Measurements from ENCODE around the gene PSMD1. TPM values are rescaled to one million over a fixed set of nuclear protein-coding genes. Genes with fewer than 3 reads are reported as not detected.

Gene PSMD1
- polyA plus RNA-seq, 1 donor = 58.7 TPM

- no peak overlapping the region for H3K27ac ChIP-seq (ENCODE audit: low read length)
These were observed 56.8 kb downstream of the PSMD1 start for GRCh38 chr2:231113489-231113888.

GRCh38 chr2:231115651-231116050 lies 59.0 kb downstream of the PSMD1 start:
- Histone ChIP-seq H3K9me3 (ENCODE audit: control insufficient read depth, low read depth, low read length) (no peaks in the 10 kb centered on the region), H3K27me3 (ENCODE audit: control insufficient read depth, insufficient read depth, low read length) (no peaks in the 10 kb centered on the region), H3K27ac (ENCODE audit: low read length) (no peak overlapping the region), H3K36me3 (ENCODE audit: control insufficient read depth, insufficient read depth, low read length) (peaks cover 7% of the 10 kb centered on the region), H3K4me3 (ENCODE audit: low read length) (no peak overlapping the region), H3K4me1 (ENCODE audit: control insufficient read depth, insufficient read depth, low read length) (no peaks in the 10 kb centered on the region)
- WGBS (ENCODE audit: insufficient coverage, low lambda C conversion rate) = 100% methylated on average over 1 of the region's 2 CpGs
- no peak for DNase-seq

More at GRCh38 chr2:231113489-231113888, 56.8 kb downstream of the PSMD1 start:
- WGBS (ENCODE audit: insufficient coverage, low lambda C conversion rate) = 96% methylated on average over 3 of the region's 5 CpGs
- Histone ChIP-seq H3K4me1 (ENCODE audit: control insufficient read depth, insufficient read depth, low read length) (no peaks in the 10 kb centered on the region), H3K4me3 (ENCODE audit: low read length) (no peak overlapping the region), H3K27me3 (ENCODE audit: control insufficient read depth, insufficient read depth, low read length) (no peaks in the 10 kb centered on the region), H3K36me3 (ENCODE audit: control insufficient read depth, insufficient read depth, low read length) (peaks cover 20% of the 10 kb centered on the region), H3K9me3 (ENCODE audit: control insufficient read depth, low read depth, low read length) (no peaks in the 10 kb centered on the region)
- DNase-seq = no peak

GRCh38 chr2:231117148-231117547 lies 60.5 kb downstream of the PSMD1 start:
- peaks cover 7% of the 10 kb centered on the region for H3K36me3 ChIP-seq (ENCODE audit: control insufficient read depth, insufficient read depth, low read length)
- peaks cover 7% of the 10 kb centered on the region for H3K4me1 ChIP-seq (ENCODE audit: control insufficient read depth, insufficient read depth, low read length)
- WGBS (ENCODE audit: insufficient coverage, low lambda C conversion rate) = 75% methylated on average over 1 of the region's 1 CpG
- no peak overlapping the region for H3K4me3 ChIP-seq (ENCODE audit: low read length)
- no peaks in the 10 kb centered on the region for H3K27me3 ChIP-seq (ENCODE audit: control insufficient read depth, insufficient read depth, low read length)
- no peaks in the 10 kb centered on the region for H3K9me3 ChIP-seq (ENCODE audit: control insufficient read depth, low read depth, low read length)
- H3K27ac ChIP-seq (ENCODE audit: low read length) = no peak overlapping the region
- DNase-seq = no peak

- DNase-seq = no peak
- peaks cover 7% of the 10 kb centered on the region for H3K4me1 ChIP-seq (ENCODE audit: control insufficient read depth, insufficient read depth, low read length)
- H3K4me3 ChIP-seq (ENCODE audit: low read length) = no peak overlapping the region
- H3K9me3 ChIP-seq (ENCODE audit: control insufficient read depth, low read depth, low read length) = no peaks in the 10 kb centered on the region
- peaks cover 4% of the 10 kb centered on the region for H3K36me3 ChIP-seq (ENCODE audit: control insufficient read depth, insufficient read depth, low read length)
- 33% methylated on average over 3 of the region's 4 CpGs for WGBS (ENCODE audit: insufficient coverage, low lambda C conversion rate)
- H3K27me3 ChIP-seq (ENCODE audit: control insufficient read depth, insufficient read depth, low read length) = no peaks in the 10 kb centered on the region
- H3K27ac ChIP-seq (ENCODE audit: low read length) = no peak overlapping the region
These were observed 61.4 kb downstream of the PSMD1 start for GRCh38 chr2:231117922-231118613.

- H3K9me3 ChIP-seq (ENCODE audit: control insufficient read depth, low read depth, low read length) = no peaks in the 10 kb centered on the region
- no peak overlapping the region for H3K4me3 ChIP-seq (ENCODE audit: low read length)
- no peaks in the 10 kb centered on the region for H3K27me3 ChIP-seq (ENCODE audit: control insufficient read depth, insufficient read depth, low read length)
- DNase-seq = no peak
- peaks cover 11% of the 10 kb centered on the region for H3K4me1 ChIP-seq (ENCODE audit: control insufficient read depth, insufficient read depth, low read length)
- peaks cover 1% of the 10 kb centered on the region for H3K36me3 ChIP-seq (ENCODE audit: control insufficient read depth, insufficient read depth, low read length)
- 40% methylated on average over 1 of the region's 2 CpGs for whole genome bisulfite sequencing (ENCODE audit: insufficient coverage, low lambda C conversion rate)
- H3K27ac ChIP-seq (ENCODE audit: low read length) = no peak overlapping the region
These were observed 61.9 kb downstream of the PSMD1 start for GRCh38 chr2:231118614-231118942.

DNA sequence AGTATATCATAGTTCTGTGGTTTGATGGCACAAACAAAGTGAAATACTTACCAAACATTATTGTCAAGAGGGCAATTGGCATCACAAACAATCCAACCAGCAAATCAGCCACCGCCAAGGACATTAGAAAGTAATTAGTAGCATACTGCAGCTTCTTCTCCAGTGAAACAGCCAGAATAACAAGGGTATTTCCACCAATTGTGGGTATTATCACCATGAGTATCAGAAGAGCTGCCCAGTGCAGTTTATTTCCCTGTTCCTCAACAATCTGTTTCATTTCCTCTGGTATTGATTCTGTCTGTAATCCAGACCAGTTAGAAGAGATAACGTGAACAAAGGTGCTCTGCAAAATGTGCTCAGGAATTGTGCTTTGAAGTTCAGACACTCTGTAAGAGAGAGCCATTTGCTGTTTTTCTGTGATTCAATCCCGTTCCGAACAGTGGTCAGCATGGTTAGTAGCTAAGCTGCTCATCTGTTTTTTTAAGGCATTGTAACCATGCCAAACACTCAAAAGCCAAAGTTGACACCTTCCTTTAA lies 66.8 kb downstream of the PSMD1 start:
- Histone ChIP-seq H3K4me1 (ENCODE audit: control insufficient read depth, insufficient read depth, low read length) (peaks cover 22% of the 10 kb centered on the region), H3K27me3 (ENCODE audit: control insufficient read depth, insufficient read depth, low read length) (no peaks in the 10 kb centered on the region), H3K4me3 (ENCODE audit: low read length) (peak overlapping the region; percentile 8), H3K27ac (ENCODE audit: low read length) (peak overlapping the region; percentile 51), H3K36me3 (ENCODE audit: control insufficient read depth, insufficient read depth, low read length) (no peaks in the 10 kb centered on the region), H3K9me3 (ENCODE audit: control insufficient read depth, low read depth, low read length) (no peaks in the 10 kb centered on the region)
- DNase-seq = peak in 1 of 2 donors; percentile 52
- 38% methylated on average over 2 of the region's 4 CpGs for WGBS (ENCODE audit: insufficient coverage, low lambda C conversion rate)

GRCh38 chr2:231124838-231125568 lies 68.3 kb downstream of the PSMD1 start, which contains the start of gene HTR2B:
TSS of gene HTR2B (minus strand) at chr2:231125042. CDS start at chr2:231123764, 1,278 bp downstream.
- DNase-seq = peak in 1 of 2 donors; percentile 49
- WGBS (ENCODE audit: insufficient coverage, low lambda C conversion rate) = 48% methylated on average over 2 of the region's 5 CpGs
- Histone ChIP-seq H3K4me3 (ENCODE audit: low read length) (peak within 1 kb of the TSS; percentile 23), H3K4me1 (ENCODE audit: control insufficient read depth, insufficient read depth, low read length) (peaks cover 22% of the 10 kb centered on the region), H3K27ac (ENCODE audit: low read length) (peak within 1 kb of the TSS; percentile 51), H3K36me3 (ENCODE audit: control insufficient read depth, insufficient read depth, low read length) (no peaks in the 10 kb centered on the region), H3K9me3 (ENCODE audit: control insufficient read depth, low read depth, low read length) (no peaks in the 10 kb centered on the region), H3K27me3 (ENCODE audit: control insufficient read depth, insufficient read depth, low read length) (no peaks in the 10 kb centered on the region)

- H3K4me3 ChIP-seq (ENCODE audit: low read length) = no peak overlapping the region
- WGBS (ENCODE audit: insufficient coverage, low lambda C conversion rate) = 90% methylated on average over 2 of the region's 7 CpGs
- peaks cover 19% of the 10 kb centered on the region for H3K4me1 ChIP-seq (ENCODE audit: control insufficient read depth, insufficient read depth, low read length)
- H3K27ac ChIP-seq (ENCODE audit: low read length) = no peak overlapping the region
- H3K36me3 ChIP-seq (ENCODE audit: control insufficient read depth, insufficient read depth, low read length) = no peaks in the 10 kb centered on the region
- no peak for DNase-seq
- no peaks in the 10 kb centered on the region for H3K27me3 ChIP-seq (ENCODE audit: control insufficient read depth, insufficient read depth, low read length)
- no peaks in the 10 kb centered on the region for H3K9me3 ChIP-seq (ENCODE audit: control insufficient read depth, low read depth, low read length)
These were observed 69.5 kb downstream of the PSMD1 start for GRCh38 chr2:231126123-231126522.

GRCh38 chr2:231127480-231127879 lies 70.8 kb downstream of the PSMD1 start:
- no peaks in the 10 kb centered on the region for H3K36me3 ChIP-seq (ENCODE audit: control insufficient read depth, insufficient read depth, low read length)
- H3K4me1 ChIP-seq (ENCODE audit: control insufficient read depth, insufficient read depth, low read length) = peaks cover 15% of the 10 kb centered on the region
- DNase-seq = no peak
- no peaks in the 10 kb centered on the region for H3K27me3 ChIP-seq (ENCODE audit: control insufficient read depth, insufficient read depth, low read length)
- no peak overlapping the region for H3K27ac ChIP-seq (ENCODE audit: low read length)
- no peaks in the 10 kb centered on the region for H3K9me3 ChIP-seq (ENCODE audit: control insufficient read depth, low read depth, low read length)
- 80% methylated on average over 2 of the region's 9 CpGs for WGBS (ENCODE audit: insufficient coverage, low lambda C conversion rate)
- no peak overlapping the region for H3K4me3 ChIP-seq (ENCODE audit: low read length)

DNA sequence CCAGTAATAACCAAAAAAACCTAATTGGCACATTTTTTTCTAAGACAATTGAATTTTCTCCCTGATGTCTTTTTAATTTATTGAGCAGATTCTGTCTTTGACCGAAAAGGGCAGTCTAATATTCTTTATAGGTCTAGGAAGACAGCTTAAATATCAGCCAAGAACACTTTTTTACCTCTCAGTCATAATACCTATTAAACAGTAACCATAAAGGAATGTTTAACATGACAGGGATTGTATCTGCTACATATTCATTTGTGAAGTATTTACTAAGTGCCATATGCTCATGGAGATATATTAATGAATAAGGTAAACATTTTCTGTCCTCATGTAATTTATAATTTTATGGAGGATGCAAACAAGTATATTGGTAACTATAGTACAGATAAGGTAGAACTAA lies 71.3 kb downstream of the PSMD1 start:
- WGBS (ENCODE audit: insufficient coverage, low lambda C conversion rate) = no CpG with 5 or more reads among the region's 1 CpG
- Histone ChIP-seq H3K27me3 (ENCODE audit: control insufficient read depth, insufficient read depth, low read length) (no peaks in the 10 kb centered on the region), H3K27ac (ENCODE audit: low read length) (no peak overlapping the region), H3K4me3 (ENCODE audit: low read length) (no peak overlapping the region), H3K36me3 (ENCODE audit: control insufficient read depth, insufficient read depth, low read length) (no peaks in the 10 kb centered on the region), H3K9me3 (ENCODE audit: control insufficient read depth, low read depth, low read length) (no peaks in the 10 kb centered on the region), H3K4me1 (ENCODE audit: control insufficient read depth, insufficient read depth, low read length) (peaks cover 15% of the 10 kb centered on the region)
- no peak for DNase-seq

Measured in large intestine (tissue), 3 donors.